ENCODE measurements around the gene NCOA1. TPM values are rescaled to one million over a fixed set of nuclear protein-coding genes. Genes with fewer than 3 reads are reported as not detected.

The NCOA1 gene
- total RNA-seq, 1 experiment from 2014 or later, result 24.6 TPM

DNA sequence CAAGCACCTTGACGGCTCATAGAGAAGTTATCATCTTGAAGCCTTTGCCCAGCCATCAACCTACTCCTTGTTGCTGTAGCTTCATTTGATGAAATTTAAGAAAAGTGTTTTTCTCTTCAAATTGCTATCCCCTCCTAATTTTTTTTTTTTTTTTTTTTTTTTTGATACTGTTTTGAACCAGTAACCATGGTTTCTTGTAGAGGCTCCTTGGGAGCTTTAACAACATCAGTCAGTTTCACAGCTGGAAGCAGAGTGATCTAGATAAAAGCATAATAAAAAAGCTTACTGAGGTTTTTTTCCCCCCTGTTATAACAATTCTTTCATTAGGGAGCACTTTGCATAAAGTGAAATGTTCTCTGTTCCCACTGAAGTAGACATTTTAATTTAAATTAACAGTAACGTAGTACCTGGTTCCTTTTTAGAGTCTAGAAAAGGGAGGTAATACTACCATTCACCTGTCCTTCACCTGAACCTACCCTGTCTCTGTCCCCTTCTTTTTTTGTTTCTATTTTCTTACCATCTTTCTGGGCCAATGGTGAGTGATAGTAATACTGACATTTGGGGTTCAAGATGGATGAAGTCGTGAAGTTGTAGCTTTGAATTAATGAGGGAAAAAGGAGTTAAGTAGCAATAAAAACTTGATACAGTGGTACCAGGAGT is 101.5 kb downstream of the NCOA1 start:
- DNase-seq (ENCODE audit: low read depth, low spot score) (no peak), ATAC-seq (no peak)
- H3K36me3 ChIP-seq (ENCODE audit: control insufficient read depth, insufficient read depth, low read length), result no peaks in the 10 kb centered on the region
- no peaks in the 10 kb centered on the region for H3K27me3 ChIP-seq (ENCODE audit: control insufficient read depth, insufficient read depth, low read length)
- in situ Hi-C loops (cut with HindIII; ENCODE audit: low pct_unique_long_range_greater_than_20kb, low sequenced_read_pairs) (no loop called here), intact Hi-C loops (cut with micrococcal nuclease; ENCODE audit: unreplicated experiment) (no loop called here)
- TF ChIP-seq SIN3A (IDR thresholded peaks at IDR 0.05; ENCODE audit: borderline replicate concordance, insufficient read depth, low read depth, low read length) (no peak), TCF7L2 (IDR thresholded peaks at IDR 0.05; ENCODE audit: low read depth, low read length) (no peak), POLR2AphosphoS5 (IDR thresholded peaks at IDR 0.05; ENCODE audit: low read depth, low read length) (no peak)
- TF ChIP-seq, protein P1, sequence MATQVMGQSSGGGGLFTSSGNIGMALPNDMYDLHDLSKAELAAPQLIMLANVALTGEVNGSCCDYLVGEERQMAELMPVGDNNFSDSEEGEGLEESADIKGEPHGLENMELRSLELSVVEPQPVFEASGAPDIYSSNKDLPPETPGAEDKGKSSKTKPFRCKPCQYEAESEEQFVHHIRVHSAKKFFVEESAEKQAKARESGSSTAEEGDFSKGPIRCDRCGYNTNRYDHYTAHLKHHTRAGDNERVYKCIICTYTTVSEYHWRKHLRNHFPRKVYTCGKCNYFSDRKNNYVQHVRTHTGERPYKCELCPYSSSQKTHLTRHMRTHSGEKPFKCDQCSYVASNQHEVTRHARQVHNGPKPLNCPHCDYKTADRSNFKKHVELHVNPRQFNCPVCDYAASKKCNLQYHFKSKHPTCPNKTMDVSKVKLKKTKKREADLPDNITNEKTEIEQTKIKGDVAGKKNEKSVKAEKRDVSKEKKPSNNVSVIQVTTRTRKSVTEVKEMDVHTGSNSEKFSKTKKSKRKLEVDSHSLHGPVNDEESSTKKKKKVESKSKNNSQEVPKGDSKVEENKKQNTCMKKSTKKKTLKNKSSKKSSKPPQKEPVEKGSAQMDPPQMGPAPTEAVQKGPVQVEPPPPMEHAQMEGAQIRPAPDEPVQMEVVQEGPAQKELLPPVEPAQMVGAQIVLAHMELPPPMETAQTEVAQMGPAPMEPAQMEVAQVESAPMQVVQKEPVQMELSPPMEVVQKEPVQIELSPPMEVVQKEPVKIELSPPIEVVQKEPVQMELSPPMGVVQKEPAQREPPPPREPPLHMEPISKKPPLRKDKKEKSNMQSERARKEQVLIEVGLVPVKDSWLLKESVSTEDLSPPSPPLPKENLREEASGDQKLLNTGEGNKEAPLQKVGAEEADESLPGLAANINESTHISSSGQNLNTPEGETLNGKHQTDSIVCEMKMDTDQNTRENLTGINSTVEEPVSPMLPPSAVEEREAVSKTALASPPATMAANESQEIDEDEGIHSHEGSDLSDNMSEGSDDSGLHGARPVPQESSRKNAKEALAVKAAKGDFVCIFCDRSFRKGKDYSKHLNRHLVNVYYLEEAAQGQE (IDR thresholded peaks at IDR 0.05; ENCODE audit: insufficient read depth in 1 of 2, low read depth in 2 of 2, low read length in 1 of 2), result no peak
- TF ChIP-seq, protein P2, sequence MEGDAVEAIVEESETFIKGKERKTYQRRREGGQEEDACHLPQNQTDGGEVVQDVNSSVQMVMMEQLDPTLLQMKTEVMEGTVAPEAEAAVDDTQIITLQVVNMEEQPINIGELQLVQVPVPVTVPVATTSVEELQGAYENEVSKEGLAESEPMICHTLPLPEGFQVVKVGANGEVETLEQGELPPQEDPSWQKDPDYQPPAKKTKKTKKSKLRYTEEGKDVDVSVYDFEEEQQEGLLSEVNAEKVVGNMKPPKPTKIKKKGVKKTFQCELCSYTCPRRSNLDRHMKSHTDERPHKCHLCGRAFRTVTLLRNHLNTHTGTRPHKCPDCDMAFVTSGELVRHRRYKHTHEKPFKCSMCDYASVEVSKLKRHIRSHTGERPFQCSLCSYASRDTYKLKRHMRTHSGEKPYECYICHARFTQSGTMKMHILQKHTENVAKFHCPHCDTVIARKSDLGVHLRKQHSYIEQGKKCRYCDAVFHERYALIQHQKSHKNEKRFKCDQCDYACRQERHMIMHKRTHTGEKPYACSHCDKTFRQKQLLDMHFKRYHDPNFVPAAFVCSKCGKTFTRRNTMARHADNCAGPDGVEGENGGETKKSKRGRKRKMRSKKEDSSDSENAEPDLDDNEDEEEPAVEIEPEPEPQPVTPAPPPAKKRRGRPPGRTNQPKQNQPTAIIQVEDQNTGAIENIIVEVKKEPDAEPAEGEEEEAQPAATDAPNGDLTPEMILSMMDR (IDR thresholded peaks at IDR 0.05), result no peak
- CTCF ChIA-PET, result interaction anchor here (0.6 kb wide), 1 partner anchor 263 kb away, joined by 4 read pairs; no protein-coding TSS in a partner anchor
- H3K27ac ChIP-seq (ENCODE audit: low read length), result no peak overlapping the region
- H3K9me3 ChIP-seq (ENCODE audit: control insufficient read depth, insufficient read depth, low read depth, low read length), result no peaks in the 10 kb centered on the region
- no peaks in the 10 kb centered on the region for H3K4me1 ChIP-seq (ENCODE audit: control insufficient read depth, insufficient read depth, low read length)
- no peak overlapping the region for H3K4me3 ChIP-seq (ENCODE audit: low read depth in 2 of 2, low read length in 2 of 2)
- BruUV-seq (replicated peaks), result no TSS peak
- POLR2A ChIA-PET, result interaction anchor here (0.6 kb wide), 2 partner anchors 24 to 112 kb away, joined by 4 read pairs; no protein-coding TSS in a partner anchor

DNA sequence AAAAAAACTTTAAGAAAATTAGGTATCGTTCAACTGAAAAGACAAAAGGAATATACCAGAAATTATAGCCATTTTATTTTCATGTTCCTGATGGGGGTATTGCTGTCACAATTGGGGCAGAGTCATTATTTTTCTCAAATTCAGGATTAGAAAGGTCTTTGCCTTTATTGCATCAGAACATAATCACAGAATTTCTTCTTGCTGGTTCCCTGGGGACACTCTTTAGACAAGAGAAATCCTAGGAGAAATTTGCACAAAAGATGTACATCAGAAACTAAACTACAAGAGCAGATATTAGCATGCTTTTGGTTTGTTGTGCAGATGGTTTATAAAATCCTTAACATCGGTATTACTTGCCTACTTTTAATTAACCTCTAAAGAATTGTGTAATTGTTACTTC is 103.2 kb downstream of the NCOA1 start:
- intact Hi-C loops (cut with micrococcal nuclease; ENCODE audit: unreplicated experiment), result no loop called here

More for the DNA sequence above, 103.2 kb downstream of the NCOA1 start:
- DNase-seq (ENCODE audit: low read depth, low spot score), result no peak
- Histone ChIP-seq H3K4me3 (ENCODE audit: low read depth in 2 of 2, low read length in 2 of 2) (no peak overlapping the region), H3K9me3 (ENCODE audit: control insufficient read depth, insufficient read depth, low read depth, low read length) (no peaks in the 10 kb centered on the region), H3K4me1 (ENCODE audit: control insufficient read depth, insufficient read depth, low read length) (no peaks in the 10 kb centered on the region), H3K36me3 (ENCODE audit: control insufficient read depth, insufficient read depth, low read length) (no peaks in the 10 kb centered on the region), H3K27ac (ENCODE audit: low read length) (no peak overlapping the region), H3K27me3 (ENCODE audit: control insufficient read depth, insufficient read depth, low read length) (no peaks in the 10 kb centered on the region)
- POLR2A ChIA-PET, result no interaction called here
- ATAC-seq, result no peak
- no TSS peak for BruUV-seq (replicated peaks)
- TF ChIP-seq, protein P2 (IDR thresholded peaks at IDR 0.05), result no peak
- TF ChIP-seq TCF7L2 (IDR thresholded peaks at IDR 0.05; ENCODE audit: low read depth, low read length) (no peak), POLR2AphosphoS5 (IDR thresholded peaks at IDR 0.05; ENCODE audit: low read depth, low read length) (no peak), SIN3A (IDR thresholded peaks at IDR 0.05; ENCODE audit: borderline replicate concordance, insufficient read depth, low read depth, low read length) (no peak)
- TF ChIP-seq, protein P1 (IDR thresholded peaks at IDR 0.05; ENCODE audit: insufficient read depth in 1 of 2, low read depth in 2 of 2, low read length in 1 of 2), result no peak
- CTCF ChIA-PET, result no interaction called here
- in situ Hi-C loops (cut with HindIII; ENCODE audit: low pct_unique_long_range_greater_than_20kb, low sequenced_read_pairs), result no loop called here

Data from Panc1 (cell line).